GM10248 (cell line): Measurements from ENCODE around the gene RNF38.
"Not testable (repeated sequence)": the region's sequence is repeated elsewhere in the genome, so short reads cannot be mapped to it uniquely, and the experiment has no call there.

Experiments used
- CTCF ChIA-PET: fragments of 300-600 bp; sonication (Branson Sonifier 250); formaldehyde crosslinking; extraction: SDS; loops from one replicate; lab custom pipeline; 2021; ENCODE audit warnings: antibody characterized with exemption; lab: Yijun Ruan, JAX
- POLR2A ChIA-PET: fragments of 350-650 bp; sonication (Branson Sonifier 250); formaldehyde crosslinking; extraction: SDS; loops from one replicate; lab custom pipeline; 2020; ENCODE audit warnings: antibody characterized with exemption; lab: Yijun Ruan, JAX
- DNase-seq: peaks from one replicate; pipeline ENCODE4 v3.0.0; 2012; ENCODE audit errors: extremely low spot score
- TF ChIP-seq, protein P1 (sequence below): IDR thresholded peaks from 2 replicates; pipeline ENCODE4 v1.5.1; 2012; ENCODE audit warnings: mild to moderate bottlenecking, low read depth; ENCODE audit errors: extremely low read depth, missing control alignments, control extremely low read depth

Gene RNF38

DNA sequence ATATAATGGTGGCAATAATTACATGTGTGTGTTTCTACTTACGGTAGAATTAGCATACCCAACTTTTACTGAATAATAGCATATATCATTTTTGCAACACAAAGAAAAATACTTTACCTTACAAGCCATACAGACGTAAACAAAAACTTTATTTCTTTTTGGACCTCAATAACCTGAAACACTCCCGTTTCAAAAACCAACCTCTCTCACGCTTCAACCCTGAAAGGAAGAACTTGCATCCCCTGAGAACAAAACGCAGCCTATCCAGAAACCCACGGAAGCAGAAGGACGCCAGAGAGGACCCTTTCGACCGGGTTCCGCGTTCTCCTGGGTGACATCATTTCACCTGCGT, at the start of gene RNF38:
Gene RNF38, minus strand, starts transcription at position 290 of the 352 bp plus-strand sequence. Its CDS starts 161 bp downstream, at position 129.
- ChIA-PET POLR2A (interaction anchor here (0.9 kb wide), 1 partner anchor 17 kb away, joined by 3 read pairs; no protein-coding TSS in a partner anchor), CTCF (interaction anchor here (1.2 to 2.2 kb wide), 2 partner anchors 10 to 51 kb away, joined by 3 to 6 read pairs; no protein-coding TSS in a partner anchor)
- no peak for DNase-seq
- TF ChIP-seq, protein P1, sequence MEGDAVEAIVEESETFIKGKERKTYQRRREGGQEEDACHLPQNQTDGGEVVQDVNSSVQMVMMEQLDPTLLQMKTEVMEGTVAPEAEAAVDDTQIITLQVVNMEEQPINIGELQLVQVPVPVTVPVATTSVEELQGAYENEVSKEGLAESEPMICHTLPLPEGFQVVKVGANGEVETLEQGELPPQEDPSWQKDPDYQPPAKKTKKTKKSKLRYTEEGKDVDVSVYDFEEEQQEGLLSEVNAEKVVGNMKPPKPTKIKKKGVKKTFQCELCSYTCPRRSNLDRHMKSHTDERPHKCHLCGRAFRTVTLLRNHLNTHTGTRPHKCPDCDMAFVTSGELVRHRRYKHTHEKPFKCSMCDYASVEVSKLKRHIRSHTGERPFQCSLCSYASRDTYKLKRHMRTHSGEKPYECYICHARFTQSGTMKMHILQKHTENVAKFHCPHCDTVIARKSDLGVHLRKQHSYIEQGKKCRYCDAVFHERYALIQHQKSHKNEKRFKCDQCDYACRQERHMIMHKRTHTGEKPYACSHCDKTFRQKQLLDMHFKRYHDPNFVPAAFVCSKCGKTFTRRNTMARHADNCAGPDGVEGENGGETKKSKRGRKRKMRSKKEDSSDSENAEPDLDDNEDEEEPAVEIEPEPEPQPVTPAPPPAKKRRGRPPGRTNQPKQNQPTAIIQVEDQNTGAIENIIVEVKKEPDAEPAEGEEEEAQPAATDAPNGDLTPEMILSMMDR = no peak

DNA sequence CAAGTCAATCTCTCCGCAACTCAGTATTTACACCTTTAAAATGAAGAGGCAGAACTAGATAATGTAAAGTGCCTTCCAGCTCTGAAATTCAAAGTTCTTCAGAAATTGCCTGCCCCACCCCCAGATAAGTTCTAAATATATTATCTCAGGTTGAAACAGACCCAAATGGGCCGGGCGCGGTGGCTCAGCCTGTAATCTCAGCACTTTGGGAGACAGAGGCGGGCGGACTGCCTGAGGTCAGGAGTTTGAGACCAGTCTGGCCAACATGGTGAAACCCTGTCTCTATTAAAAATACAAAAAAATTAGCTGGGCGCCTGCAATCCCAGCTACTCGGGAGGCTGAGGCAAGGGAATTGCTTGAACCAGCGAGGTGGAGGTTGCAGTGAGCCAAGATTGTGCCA, 48.5 kb upstream of the RNF38 start:
- POLR2A ChIA-PET = not testable (repeated sequence)

DNA sequence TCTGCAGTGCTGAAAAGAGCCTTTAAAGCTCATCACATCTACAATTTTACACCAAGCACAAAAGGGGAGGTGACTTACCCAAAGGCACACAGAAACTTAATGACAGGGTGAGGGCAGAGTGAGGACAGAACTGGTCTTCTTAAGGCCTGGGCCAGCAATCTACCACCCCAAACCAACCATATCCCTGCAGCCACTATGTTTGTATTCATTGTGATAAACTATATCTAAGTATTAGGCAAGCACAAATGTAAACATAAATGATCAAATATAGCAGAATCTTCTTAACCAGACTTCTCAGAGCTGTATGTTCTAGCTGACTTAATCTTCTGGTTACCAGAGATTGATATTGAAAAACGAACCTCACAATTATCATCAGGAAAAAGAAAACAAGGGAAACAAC, 47.9 kb upstream of the RNF38 start:
- ChIA-PET CTCF (interaction anchor here (0.7 to 2.2 kb wide), 10 partner anchors 9 to 108 kb away, joined by 3 to 18 read pairs (median 3); no protein-coding TSS in a partner anchor), POLR2A (no interaction called here)
- TF ChIP-seq, protein P1 = no peak
- no peak for DNase-seq

More for the DNA sequence above, 48.5 kb upstream of the RNF38 start:
- CTCF ChIA-PET = interaction anchor here (0.8 to 2.2 kb wide), 5 partner anchors 12 to 108 kb away, joined by 3 to 18 read pairs (median 4); no protein-coding TSS in a partner anchor
- not testable (repeated sequence) for DNase-seq

DNA sequence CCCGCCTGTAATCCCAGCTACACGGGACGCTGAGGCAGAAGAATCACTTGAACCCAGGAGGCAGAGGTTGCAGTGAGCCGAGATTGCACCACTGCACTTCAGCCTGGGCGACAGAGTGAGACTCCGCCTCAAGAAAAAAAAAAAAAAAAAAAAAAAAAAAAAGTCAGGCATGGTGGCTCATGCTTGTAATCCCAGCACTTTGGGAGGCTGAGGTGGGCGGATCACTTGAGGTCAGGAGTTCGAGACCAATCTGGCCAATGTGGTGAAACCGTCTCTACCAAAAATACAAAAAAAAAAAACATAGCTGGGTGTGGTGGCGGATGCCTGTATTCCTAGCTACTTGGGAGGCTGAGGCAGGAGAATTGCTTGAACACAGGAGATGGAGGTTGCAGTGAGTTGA, 46.6 kb upstream of the RNF38 start:
- POLR2A ChIA-PET = interaction anchor here (0.7 kb wide), 1 partner anchor 9 kb away, joined by 7 read pairs; no protein-coding TSS in a partner anchor
- not testable (repeated sequence) for DNase-seq
- CTCF ChIA-PET = interaction anchor here (1.1 to 2.2 kb wide), 5 partner anchors 10 to 109 kb away, joined by 3 to 18 read pairs (median 5); no protein-coding TSS in a partner anchor

DNA sequence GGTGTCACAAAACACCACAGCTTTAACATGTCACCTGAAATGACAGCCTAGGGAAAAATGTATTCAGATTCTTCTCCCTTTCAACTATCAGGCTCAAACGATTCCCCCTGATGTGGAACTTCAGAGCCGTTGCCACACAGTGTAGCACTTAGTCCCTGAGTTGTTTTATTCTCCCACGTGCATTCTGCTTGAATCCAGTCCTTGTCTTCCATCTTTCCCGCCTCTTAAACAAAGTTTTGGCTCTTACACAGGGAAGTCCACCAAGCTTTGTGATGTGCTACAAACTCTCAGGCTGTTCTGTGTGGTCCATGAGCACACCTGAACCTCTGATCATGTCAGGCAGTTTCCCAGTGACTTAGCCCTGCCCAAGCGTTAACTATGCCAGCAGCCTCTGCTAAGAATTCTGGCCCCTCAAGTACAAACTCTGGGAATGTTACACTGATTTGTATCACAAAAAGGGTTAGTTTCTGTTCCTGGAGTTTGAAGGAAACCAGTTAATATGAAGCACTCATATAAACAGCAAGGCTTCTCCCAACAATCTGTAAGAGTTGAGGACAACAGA, 45.8 kb upstream of the RNF38 start:
- TF ChIP-seq, protein P1 = no peak
- ChIA-PET POLR2A (no interaction called here), CTCF (interaction anchor here (1.1 kb wide), 1 partner anchor 13 kb away, joined by 3 read pairs; no protein-coding TSS in a partner anchor)
- DNase-seq = no peak

DNA sequence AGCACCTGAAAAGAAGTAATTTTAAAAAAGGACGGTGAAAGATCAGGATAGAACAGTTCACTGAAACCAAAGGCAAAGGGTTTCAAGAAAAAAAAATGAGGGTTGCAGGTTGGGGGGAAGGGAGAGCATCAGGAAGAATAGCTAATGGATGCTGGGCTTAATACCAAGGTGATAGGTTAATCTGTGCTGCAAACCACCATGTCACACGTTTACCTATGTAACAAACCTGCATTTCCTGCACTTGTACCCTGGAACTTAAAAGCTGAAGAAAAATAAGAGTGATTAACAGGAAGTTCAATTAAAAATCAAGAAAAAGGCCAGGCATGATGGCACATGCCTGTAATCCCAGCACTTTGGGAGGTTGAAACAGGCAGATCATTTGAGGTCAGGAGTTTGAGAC, 44.1 kb upstream of the RNF38 start:
- TF ChIP-seq, protein P1 = no peak
- CTCF ChIA-PET = interaction anchor here (0.8 to 1.4 kb wide), 4 partner anchors 11 to 284 kb away, joined by 3 to 4 read pairs (median 3); no protein-coding TSS in a partner anchor
- POLR2A ChIA-PET = no interaction called here
- no peak for DNase-seq

DNA sequence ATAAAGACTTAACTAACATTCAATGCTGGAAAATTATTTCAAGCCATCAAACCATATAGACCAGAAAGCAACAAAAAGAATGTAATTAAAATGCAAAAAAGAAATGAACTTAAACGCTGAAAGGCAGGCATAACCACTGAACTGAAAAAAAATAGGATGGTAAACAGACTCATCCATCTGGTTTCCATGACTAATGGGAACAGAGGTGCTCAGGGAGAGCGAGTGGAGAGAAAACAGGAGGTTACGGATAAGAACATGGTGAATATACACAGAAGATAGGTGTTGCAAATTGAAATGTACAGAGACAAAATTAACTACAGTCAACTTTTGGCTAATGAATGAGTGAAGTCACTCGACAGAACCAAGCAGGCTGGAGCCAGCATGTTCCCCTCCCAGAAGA, 43.5 kb upstream of the RNF38 start:
- ChIA-PET POLR2A (no interaction called here), CTCF (interaction anchor here (0.8 to 1.4 kb wide), 3 partner anchors 10 to 113 kb away, joined by 3 to 4 read pairs (median 3); no protein-coding TSS in a partner anchor)
- TF ChIP-seq, protein P1 = no peak
- DNase-seq = no peak
